Measurements from ENCODE around the gene LRMDA.

- TF ChIP-seq CTCF (conservative IDR thresholded peaks at IDR 0.05; ENCODE audit: low read depth, low read length), result no peak
- TF ChIP-seq EZH2 (IDR thresholded peaks at IDR 0.05; ENCODE audit: borderline replicate concordance, low read depth, low read length, poor library complexity, severe bottlenecking), result no peak
These were observed 1125.9 kb downstream of the LRMDA start for GRCh38 chr10:76557366-76557765.
